ENCODE results near the gene TIGD3.

GRCh38 chr11:65380460-65381119 lies 26.0 kb downstream of the TIGD3 start:
- no peak; the same call in 1 of the 2 replicates for TF ChIP-seq CTCF (conservative IDR thresholded peaks at IDR 0.05)
- no peak for TF ChIP-seq EZH2 (IDR thresholded peaks at IDR 0.05; ENCODE audit: low read depth)
